CD4-positive, CD25-positive, alpha-beta regulatory T cell (primary cell): ENCODE measurements around the gene PWWP2B. TPM values are rescaled to one million over a fixed set of nuclear protein-coding genes. Genes with fewer than 3 reads are reported as not detected.

Source experiments
- ATAC-seq, 2 donors: fragments of 150-1000 bp; cut with Tn5 transposase; one replicate each; pipeline ENCODE4 v1.10.0; 2021; ENCODE audit warnings: low read depth in 2 of 2, moderate number of reproducible peaks in 2 of 2, moderate library complexity in 1 of 2
- DNase-seq, 3 donors: peaks; one replicate each; pipeline versions ENCODE4 v3.0.0 to v3.0.0-alpha.2; 2012 to 2022; ENCODE audit warnings: mixed read lengths in 1 of 3
- H3K27ac ChIP-seq: one replicate; pipeline ENCODE4 v1.7.0; 2013; ENCODE audit warnings: mild to moderate bottlenecking, low read length; ENCODE audit not compliant: insufficient read depth, poor library complexity, severe bottlenecking
- H3K27me3 ChIP-seq: one replicate; pipeline ENCODE4 v1.7.0; 2013; ENCODE audit warnings: low read length; ENCODE audit not compliant: control insufficient read depth, insufficient read depth
- H3K36me3 ChIP-seq: one replicate; pipeline ENCODE4 v1.7.0; 2013; ENCODE audit warnings: mild to moderate bottlenecking, low read length, moderate library complexity; ENCODE audit not compliant: control insufficient read depth, insufficient read depth
- H3K4me1 ChIP-seq: 2 replicates; pipeline ENCODE4 v1.7.0; 2013; ENCODE audit warnings: mild to moderate bottlenecking, low read length; ENCODE audit not compliant: insufficient read depth, control insufficient read depth, poor library complexity, severe bottlenecking
- H3K4me3 ChIP-seq: one replicate; pipeline ENCODE4 v1.7.0; 2013; ENCODE audit warnings: low read depth, mild to moderate bottlenecking, low read length, moderate library complexity
- H3K9me3 ChIP-seq, 2 experiments: 1 replicate in 1 of 2; 2 replicates in 1 of 2; pipeline ENCODE4 v1.7.0; 2013; ENCODE audit warnings: low read length in 2 of 2, mild to moderate bottlenecking in 1 of 2, moderate library complexity in 1 of 2; ENCODE audit not compliant: control insufficient read depth in 2 of 2
- H3K27ac Mint-ChIP-seq, 3 donors: one replicate each; pipeline ENCODE4 v1.8.0; 2020 to 2022; ENCODE audit warnings: mild to moderate bottlenecking in 3 of 3, mixed read lengths in 3 of 3, moderate library complexity in 2 of 3
- H3K27me3 Mint-ChIP-seq: one replicate; pipeline ENCODE4 v1.8.0; 2022; ENCODE audit warnings: mild to moderate bottlenecking, mixed read lengths
- H3K36me3 Mint-ChIP-seq: one replicate; pipeline ENCODE4 v1.8.0; 2020; ENCODE audit warnings: mixed read lengths
- H3K4me1 Mint-ChIP-seq, 4 donors: one replicate each; pipeline ENCODE4 v1.8.0; 2020 to 2022; ENCODE audit warnings: mixed read lengths in 4 of 4, mild to moderate bottlenecking in 1 of 4
- H3K4me3 Mint-ChIP-seq, 4 donors: one replicate each; pipeline ENCODE4 v1.8.0; 2020 to 2022; ENCODE audit warnings: mild to moderate bottlenecking in 4 of 4, mixed read lengths in 4 of 4, moderate library complexity in 3 of 4
- H3K9me3 Mint-ChIP-seq, 7 donors: one replicate each; pipeline ENCODE4 v1.8.0; 2020 to 2022; ENCODE audit warnings: mixed read lengths in 7 of 7, mild to moderate bottlenecking in 3 of 7, moderate library complexity in 2 of 7
- polyA plus RNA-seq, 4 donors: library from polyadenylated mRNA; unstranded; fragments of 300-500 nt; fragmentation: Illumina TruSeq; gene quantifications; one replicate each; pipeline ENCODE4 v1.2.3, GENCODE V29; 2021
- total RNA-seq: library from RNA; stranded (reverse); gene quantifications from one replicate; pipeline ENCODE4 v1.2.3, GENCODE V29; 2022

PWWP2B gene
- total RNA-seq = 10.9 TPM
- 1 to 10 TPM in 1 of 4 donors, under 1 TPM in 3; 0.56 to 1.4 (median 0.87) TPM for polyA plus RNA-seq

DNA sequence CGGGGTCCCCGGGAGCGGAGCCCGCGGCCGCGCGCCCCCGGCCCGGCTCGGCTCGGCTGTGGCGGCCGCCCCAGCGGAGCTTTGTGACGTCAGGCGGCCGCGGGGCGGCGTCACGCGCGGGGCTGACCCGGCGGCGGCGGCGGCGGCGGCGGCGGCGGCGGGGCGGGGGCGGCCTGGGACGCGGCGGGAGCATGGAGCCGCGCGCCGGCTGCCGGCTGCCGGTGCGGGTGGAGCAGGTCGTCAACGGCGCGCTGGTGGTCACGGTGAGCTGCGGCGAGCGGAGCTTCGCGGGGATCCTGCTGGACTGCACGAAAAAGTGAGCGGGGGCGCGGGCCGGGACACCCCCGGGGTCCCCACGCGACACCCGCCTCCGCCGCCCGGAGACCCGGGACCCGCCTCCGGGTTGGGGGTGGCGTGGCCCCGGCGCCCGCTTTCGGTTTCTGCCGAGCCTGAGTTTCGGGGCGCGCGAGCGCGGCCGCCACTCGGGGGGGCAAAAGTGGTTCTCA is at the start of gene PWWP2B:
TSS of gene PWWP2B (plus strand) at position 165 of the 506 bp plus-strand sequence. CDS start at position 192, 27 bp downstream.
- Histone ChIP-seq H3K36me3 (no peaks in the 10 kb centered on the region), H3K27me3 (no peaks in the 10 kb centered on the region), H3K4me3 (peak within 1 kb of the TSS; percentile 38), H3K27ac (peak within 1 kb of the TSS; percentile 79), H3K9me3 (no peaks in the 10 kb centered on the region), H3K4me1 (peaks cover 22% of the 10 kb centered on the region)
- peaks cover 0 to 17% (median 9%) of the 10 kb centered on the region in 4 donors for H3K4me1 Mint-ChIP-seq
- H3K36me3 Mint-ChIP-seq = peaks cover 2% of the 10 kb centered on the region
- H3K27me3 Mint-ChIP-seq = no peaks in the 10 kb centered on the region
- H3K27ac Mint-ChIP-seq = peak within 1 kb of the TSS; percentile 75 to 94 (median 91)
- peaks cover 0 to 5% (median 0%) of the 10 kb centered on the region in 7 donors for H3K9me3 Mint-ChIP-seq
- peak; percentile 54 to 56 (median 56) for DNase-seq
- H3K4me3 Mint-ChIP-seq = peak within 1 kb of the TSS; percentile 84 to 89 (median 88)
- ATAC-seq = peak; percentile 20 to 30

GRCh38 chr10:132347211-132347930 is 49.6 kb upstream of the PWWP2B start:
- H3K27me3 Mint-ChIP-seq = no peaks in the 10 kb centered on the region
- peaks cover 29% of the 10 kb centered on the region for H3K36me3 Mint-ChIP-seq

DNA sequence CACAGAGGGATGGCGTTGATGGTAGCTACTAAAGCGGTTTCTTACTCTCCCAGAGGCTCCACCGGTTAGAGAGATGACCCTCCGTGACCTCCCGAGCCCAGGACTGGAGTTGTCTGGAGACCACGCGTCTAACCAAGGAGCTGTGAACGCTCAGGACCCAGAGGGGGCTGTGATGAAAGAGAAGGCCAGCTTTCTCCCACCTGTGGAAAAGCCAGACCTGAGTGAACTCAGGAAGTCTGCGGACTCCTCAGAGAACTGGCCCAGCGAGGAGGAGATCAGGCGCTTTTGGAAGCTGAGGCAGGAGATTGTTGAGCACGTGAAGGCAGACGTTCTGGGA is 49.1 kb upstream of the PWWP2B start:
- DNase-seq (no peak), ATAC-seq (no peak)
- no peaks in the 10 kb centered on the region for H3K4me1 ChIP-seq
- Mint-ChIP-seq H3K36me3 (peaks cover 24% of the 10 kb centered on the region), H3K27me3 (peaks cover 4% of the 10 kb centered on the region), H3K4me3 (no peak overlapping the region), H3K27ac (no peak overlapping the region), H3K4me1 (no peaks in the 10 kb centered on the region), H3K9me3 (no peaks in the 10 kb centered on the region)
- peaks cover 2% of the 10 kb centered on the region for H3K36me3 ChIP-seq
- H3K9me3 ChIP-seq = no peaks in the 10 kb centered on the region
- no peak overlapping the region for H3K4me3 ChIP-seq
- no peaks in the 10 kb centered on the region for H3K27me3 ChIP-seq
- H3K27ac ChIP-seq = no peak overlapping the region

More at GRCh38 chr10:132347211-132347930, 49.6 kb upstream of the PWWP2B start:
- Histone ChIP-seq H3K27me3 (no peaks in the 10 kb centered on the region), H3K4me1 (no peaks in the 10 kb centered on the region), H3K27ac (no peak overlapping the region), H3K4me3 (no peak overlapping the region), H3K36me3 (peaks cover 2% of the 10 kb centered on the region), H3K9me3 (no peaks in the 10 kb centered on the region)
- Mint-ChIP-seq H3K9me3 (peaks cover 0 to 2% (median 0%) of the 10 kb centered on the region in 7 donors), H3K4me3 (no peak overlapping the region), H3K4me1 (no peaks in the 10 kb centered on the region), H3K27ac (peak overlapping the region in 1 of 3 donors; percentile 82)
- ATAC-seq = no peak
- no peak for DNase-seq

DNA sequence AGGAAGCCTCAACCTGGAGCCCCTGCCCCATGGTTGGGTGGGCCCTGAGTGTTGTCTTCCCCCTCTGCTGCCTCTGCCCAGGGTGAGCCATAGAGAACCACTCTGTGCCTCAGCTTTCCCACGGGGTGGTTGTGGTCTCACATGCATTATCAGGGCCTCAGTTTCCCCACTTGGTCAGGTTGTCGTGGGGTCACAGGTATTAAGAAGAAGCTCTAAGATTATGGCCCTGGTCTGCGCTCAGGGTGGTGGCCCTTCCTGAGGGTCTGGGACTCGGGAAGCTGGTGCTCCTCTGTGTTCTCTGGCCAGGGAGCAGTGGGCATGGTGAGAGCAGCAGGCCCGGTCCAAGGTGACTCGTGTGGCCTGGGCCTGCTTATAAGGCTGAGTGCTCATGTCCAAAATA is 47.2 kb upstream of the PWWP2B start:
- Mint-ChIP-seq H3K9me3 (peaks cover 0 to under 1% (median 0%) of the 10 kb centered on the region in 7 donors), H3K4me1 (peaks cover 0 to 2% (median 0%) of the 10 kb centered on the region in 4 donors), H3K27me3 (peaks cover 4% of the 10 kb centered on the region), H3K36me3 (peaks cover 15% of the 10 kb centered on the region), H3K4me3 (no peak overlapping the region), H3K27ac (no peak overlapping the region)
- no peak for DNase-seq
- Histone ChIP-seq H3K36me3 (no peaks in the 10 kb centered on the region), H3K27me3 (no peaks in the 10 kb centered on the region), H3K4me3 (no peak overlapping the region), H3K9me3 (no peaks in the 10 kb centered on the region), H3K27ac (no peak overlapping the region), H3K4me1 (no peaks in the 10 kb centered on the region)
- ATAC-seq = no peak

- DNase-seq (no peak), ATAC-seq (no peak)
- peaks cover 0 to 2% (median 0%) of the 10 kb centered on the region in 4 donors for H3K4me1 Mint-ChIP-seq
- Histone ChIP-seq H3K9me3 (no peaks in the 10 kb centered on the region), H3K27me3 (no peaks in the 10 kb centered on the region), H3K4me3 (no peak overlapping the region), H3K4me1 (no peaks in the 10 kb centered on the region), H3K27ac (no peak overlapping the region), H3K36me3 (no peaks in the 10 kb centered on the region)
- no peak overlapping the region for H3K4me3 Mint-ChIP-seq
- H3K36me3 Mint-ChIP-seq = peaks cover 8% of the 10 kb centered on the region
- H3K27ac Mint-ChIP-seq = no peak overlapping the region
- H3K9me3 Mint-ChIP-seq = peaks cover 0 to 1% (median 0%) of the 10 kb centered on the region in 7 donors
- H3K27me3 Mint-ChIP-seq = peaks cover 4% of the 10 kb centered on the region
Observed at GRCh38 chr10:132350391-132350790, 46.6 kb upstream of the PWWP2B start.

DNA sequence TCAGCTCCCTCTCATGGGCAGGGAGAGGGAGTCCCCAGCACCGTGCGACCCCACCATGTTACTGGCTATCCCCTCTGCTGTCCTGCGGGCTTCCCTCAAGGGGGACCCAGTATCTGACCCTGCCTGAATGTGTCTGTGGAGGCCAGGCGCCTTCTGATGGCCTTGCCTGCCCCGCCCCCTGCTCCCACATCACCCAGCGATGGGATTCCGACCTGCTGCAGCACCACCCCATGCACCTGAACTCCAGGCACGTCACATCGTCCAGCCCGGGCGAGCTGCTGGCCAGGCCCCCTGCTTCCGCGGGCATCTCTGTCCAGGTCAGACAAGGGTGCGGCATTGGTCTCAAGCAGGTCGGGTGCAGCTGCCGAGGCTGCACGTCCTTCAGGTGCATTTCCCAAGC is 46.1 kb upstream of the PWWP2B start:
- Histone ChIP-seq H3K27me3 (no peaks in the 10 kb centered on the region), H3K4me1 (no peaks in the 10 kb centered on the region), H3K9me3 (no peaks in the 10 kb centered on the region), H3K4me3 (no peak overlapping the region), H3K27ac (no peak overlapping the region), H3K36me3 (no peaks in the 10 kb centered on the region)
- H3K9me3 Mint-ChIP-seq = peaks cover 0 to 1% (median 0%) of the 10 kb centered on the region in 7 donors
- peaks cover 0 to 2% (median 0%) of the 10 kb centered on the region in 4 donors for H3K4me1 Mint-ChIP-seq
- no peak overlapping the region for H3K4me3 Mint-ChIP-seq
- H3K27me3 Mint-ChIP-seq = peaks cover 4% of the 10 kb centered on the region
- H3K36me3 Mint-ChIP-seq = peaks cover 7% of the 10 kb centered on the region
- DNase-seq (no peak), ATAC-seq (no peak)
- no peak overlapping the region for H3K27ac Mint-ChIP-seq

GRCh38 chr10:132351611-132352010 is 45.4 kb upstream of the PWWP2B start:
- DNase-seq = no peak
- no peak overlapping the region for H3K4me3 Mint-ChIP-seq
- peaks cover 0 to 2% (median 0%) of the 10 kb centered on the region in 4 donors for H3K4me1 Mint-ChIP-seq
- H3K27me3 Mint-ChIP-seq = peaks cover 4% of the 10 kb centered on the region
- Histone ChIP-seq H3K4me1 (no peaks in the 10 kb centered on the region), H3K27me3 (no peaks in the 10 kb centered on the region), H3K4me3 (no peak overlapping the region), H3K36me3 (no peaks in the 10 kb centered on the region), H3K27ac (no peak overlapping the region), H3K9me3 (no peaks in the 10 kb centered on the region)
- peaks cover 7% of the 10 kb centered on the region for H3K36me3 Mint-ChIP-seq
- H3K27ac Mint-ChIP-seq = no peak overlapping the region
- peaks cover 0 to 1% (median 0%) of the 10 kb centered on the region in 7 donors for H3K9me3 Mint-ChIP-seq
- ATAC-seq = no peak
